ENCODE results near the gene AMELX. TPM values are rescaled to one million over a fixed set of nuclear protein-coding genes. Genes with fewer than 3 reads are reported as not detected.

The AMELX gene
- total and polyA plus RNA-seq, 4 donors: not detected

DNA sequence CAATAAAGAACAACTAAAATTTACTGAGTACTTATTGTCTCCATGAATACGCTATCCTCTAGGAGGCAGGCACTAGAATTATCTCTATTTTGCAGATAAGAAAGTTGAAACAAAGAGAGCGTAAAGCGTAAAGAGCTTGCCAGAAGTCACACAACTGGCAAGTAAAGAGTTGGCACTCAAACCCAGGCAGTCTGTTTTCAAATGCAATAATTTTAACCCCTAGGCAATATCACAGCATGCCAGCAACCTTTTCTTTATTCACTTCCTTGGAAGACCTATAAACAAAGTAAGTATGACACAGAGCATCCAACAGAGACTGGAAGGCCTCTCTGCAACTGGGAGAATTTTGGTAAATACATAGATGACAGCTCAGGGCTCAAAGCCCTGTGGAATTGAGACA, 23.2 kb upstream of the AMELX start:
- H3K27me3 ChIP-seq (ENCODE audit: control insufficient read depth in 4 of 4, insufficient read depth in 4 of 4, low read length in 3 of 4): no peaks in the 10 kb centered on the region
- H3K27ac ChIP-seq (ENCODE audit: low read depth in 1 of 2, low read length in 2 of 2): no peak overlapping the region
- DNase-seq (ENCODE audit: low spot score): no peak
- no peaks in the 10 kb centered on the region for H3K4me1 ChIP-seq (ENCODE audit: control insufficient read depth in 4 of 4, insufficient read depth in 4 of 4, low read length in 3 of 4)
- H3K36me3 ChIP-seq (ENCODE audit: control insufficient read depth in 4 of 4, insufficient read depth in 3 of 4, low read depth in 1 of 4, low read length in 3 of 4): no peaks in the 10 kb centered on the region
- 74% methylated on average over 3 of the region's 3 CpGs for WGBS
- H3K4me3 ChIP-seq (ENCODE audit: low read depth in 1 of 3, low read length in 3 of 3): no peak overlapping the region
- H3K9ac ChIP-seq (ENCODE audit: low read depth in 1 of 2, low read length in 2 of 2): no peak overlapping the region
- H3K9me3 ChIP-seq (ENCODE audit: control insufficient read depth in 4 of 4, low read length in 3 of 4): no peaks in the 10 kb centered on the region
- TF ChIP-seq YY1 (IDR thresholded peaks at IDR 0.05): no peak
- no peak for TF ChIP-seq RAD21 (IDR thresholded peaks at IDR 0.05)
- TF ChIP-seq HNF4A (conservative IDR thresholded peaks at IDR 0.05): no peak
- TF ChIP-seq REST (IDR thresholded peaks at IDR 0.05): no peak
- TF ChIP-seq TAF1 (conservative IDR thresholded peaks at IDR 0.05): no peak
- TF ChIP-seq HNF4G (IDR thresholded peaks at IDR 0.05): no peak
- no peak for TF ChIP-seq JUND (IDR thresholded peaks at IDR 0.05)

DNA sequence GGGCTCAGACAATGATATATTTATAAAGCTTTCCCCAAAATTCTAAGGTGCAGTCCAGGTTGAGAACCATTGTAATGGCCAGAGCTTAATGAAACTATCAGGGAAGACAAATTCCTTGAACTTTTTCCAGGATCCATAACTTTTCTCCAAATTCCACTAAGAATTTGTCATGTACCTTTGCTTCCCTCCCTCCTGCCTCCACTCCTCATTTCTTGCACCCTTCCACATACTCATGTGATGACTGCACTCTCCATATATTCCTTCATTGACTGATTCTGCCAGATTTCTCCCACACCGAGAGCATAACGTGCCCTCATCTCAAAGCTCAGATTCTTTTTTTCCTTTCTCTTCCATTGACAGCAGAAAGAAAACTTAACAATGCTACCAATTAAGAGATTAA, 20.9 kb upstream of the AMELX start:
- WGBS: 95% methylated on average over 2 of the region's 2 CpGs
- no peak overlapping the region for H3K27ac ChIP-seq (ENCODE audit: low read depth in 1 of 2, low read length in 2 of 2)

More for the DNA sequence above, 20.9 kb upstream of the AMELX start:
- Histone ChIP-seq H3K27me3 (ENCODE audit: control insufficient read depth in 4 of 4, insufficient read depth in 4 of 4, low read length in 3 of 4) (peaks cover 0 to 3% (median 0%) of the 10 kb centered on the region in 4 donors), H3K4me3 (ENCODE audit: low read depth in 1 of 3, low read length in 3 of 3) (no peak overlapping the region), H3K9ac (ENCODE audit: low read depth in 1 of 2, low read length in 2 of 2) (no peak overlapping the region), H3K9me3 (ENCODE audit: control insufficient read depth in 4 of 4, low read length in 3 of 4) (no peaks in the 10 kb centered on the region), H3K4me1 (ENCODE audit: control insufficient read depth in 4 of 4, insufficient read depth in 4 of 4, low read length in 3 of 4) (no peaks in the 10 kb centered on the region), H3K36me3 (ENCODE audit: control insufficient read depth in 4 of 4, insufficient read depth in 3 of 4, low read depth in 1 of 4, low read length in 3 of 4) (no peaks in the 10 kb centered on the region)
- TF ChIP-seq FOXA1 (IDR thresholded peaks at IDR 0.05) (no peak), NR2F2 (IDR thresholded peaks at IDR 0.05) (no peak), GABPA (IDR thresholded peaks at IDR 0.05 in 1 of 2, conservative IDR thresholded peaks at IDR 0.05 in 1 of 2) (no peak), SP1 (IDR thresholded peaks at IDR 0.05) (no peak), HNF4G (IDR thresholded peaks at IDR 0.05) (no peak), JUND (IDR thresholded peaks at IDR 0.05) (no peak), REST (IDR thresholded peaks at IDR 0.05) (no peak), CTCF (IDR thresholded peaks at IDR 0.05; ENCODE audit: low read depth, low read length, missing input control) (no peak), HNF4A (conservative IDR thresholded peaks at IDR 0.05) (no peak), EGR1 (IDR thresholded peaks at IDR 0.05; ENCODE audit: low read depth in 2 of 2) (no peak), FOXA2 (IDR thresholded peaks at IDR 0.05) (no peak), RAD21 (IDR thresholded peaks at IDR 0.05) (no peak), TAF1 (conservative IDR thresholded peaks at IDR 0.05) (no peak), YY1 (IDR thresholded peaks at IDR 0.05) (no peak), RXRA (IDR thresholded peaks at IDR 0.05) (no peak)
- TF ChIP-seq, protein P1, sequence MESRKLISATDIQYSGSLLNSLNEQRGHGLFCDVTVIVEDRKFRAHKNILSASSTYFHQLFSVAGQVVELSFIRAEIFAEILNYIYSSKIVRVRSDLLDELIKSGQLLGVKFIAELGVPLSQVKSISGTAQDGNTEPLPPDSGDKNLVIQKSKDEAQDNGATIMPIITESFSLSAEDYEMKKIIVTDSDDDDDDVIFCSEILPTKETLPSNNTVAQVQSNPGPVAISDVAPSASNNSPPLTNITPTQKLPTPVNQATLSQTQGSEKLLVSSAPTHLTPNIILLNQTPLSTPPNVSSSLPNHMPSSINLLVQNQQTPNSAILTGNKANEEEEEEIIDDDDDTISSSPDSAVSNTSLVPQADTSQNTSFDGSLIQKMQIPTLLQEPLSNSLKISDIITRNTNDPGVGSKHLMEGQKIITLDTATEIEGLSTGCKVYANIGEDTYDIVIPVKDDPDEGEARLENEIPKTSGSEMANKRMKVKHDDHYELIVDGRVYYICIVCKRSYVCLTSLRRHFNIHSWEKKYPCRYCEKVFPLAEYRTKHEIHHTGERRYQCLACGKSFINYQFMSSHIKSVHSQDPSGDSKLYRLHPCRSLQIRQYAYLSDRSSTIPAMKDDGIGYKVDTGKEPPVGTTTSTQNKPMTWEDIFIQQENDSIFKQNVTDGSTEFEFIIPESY (IDR thresholded peaks at IDR 0.05): no peak
- TF ChIP-seq, protein P2, sequence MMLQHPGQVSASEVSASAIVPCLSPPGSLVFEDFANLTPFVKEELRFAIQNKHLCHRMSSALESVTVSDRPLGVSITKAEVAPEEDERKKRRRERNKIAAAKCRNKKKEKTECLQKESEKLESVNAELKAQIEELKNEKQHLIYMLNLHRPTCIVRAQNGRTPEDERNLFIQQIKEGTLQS (IDR thresholded peaks at IDR 0.05): no peak
- TF ChIP-seq, protein P3, sequence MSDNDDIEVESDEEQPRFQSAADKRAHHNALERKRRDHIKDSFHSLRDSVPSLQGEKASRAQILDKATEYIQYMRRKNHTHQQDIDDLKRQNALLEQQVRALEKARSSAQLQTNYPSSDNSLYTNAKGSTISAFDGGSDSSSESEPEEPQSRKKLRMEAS (IDR thresholded peaks at IDR 0.05): no peak
- DNase-seq (ENCODE audit: low spot score): no peak
